Stimulated activated CD8-positive, alpha-beta memory T cell treated with anti-CD3 and anti-CD28 coated beads, Interleukin-4, amount 100 ng/mL, for 48 hours (primary cell): ENCODE data around the gene UGT2B17.
"Not testable (repeated sequence)": the region's sequence is repeated elsewhere in the genome, so short reads cannot be mapped to it uniquely, and the experiment has no call there.

ENCODE experiments used
- DNase-seq: peaks from one replicate; pipeline ENCODE4 v3.0.0-alpha.2; 2020

The UGT2B17 gene

GRCh38 chr4:68576272-68577125 is at the start of gene UGT2B17:
Gene UGT2B17, minus strand, starts transcription at chr4:68576322. Its CDS starts 7,838 bp downstream, at chr4:68568484.
- no peak for DNase-seq

- not testable (repeated sequence) for DNase-seq
Observed at GRCh38 chr4:68622731-68623130, 46.6 kb upstream of the UGT2B17 start.

- no peak for DNase-seq
Observed at GRCh38 chr4:68617003-68617698, 41.0 kb upstream of the UGT2B17 start.

- no peak for DNase-seq
Observed at GRCh38 chr4:68615699-68616422, 39.7 kb upstream of the UGT2B17 start.

GRCh38 chr4:68613752-68614151 is 37.6 kb upstream of the UGT2B17 start:
- DNase-seq = no peak

- no peak for DNase-seq
Observed at GRCh38 chr4:68606240-68606639, 30.1 kb upstream of the UGT2B17 start.

GRCh38 chr4:68599150-68599549 is 23.0 kb upstream of the UGT2B17 start:
- no peak for DNase-seq

- DNase-seq = no peak
Observed at GRCh38 chr4:68597482-68597881, 21.4 kb upstream of the UGT2B17 start.

- DNase-seq = no peak
Observed at GRCh38 chr4:68594678-68595077, 18.6 kb upstream of the UGT2B17 start.

- DNase-seq = no peak
Observed at GRCh38 chr4:68593112-68593511, 17.0 kb upstream of the UGT2B17 start.

GRCh38 chr4:68592673-68593072 is 16.6 kb upstream of the UGT2B17 start:
- DNase-seq = no peak

- no peak for DNase-seq
Observed at GRCh38 chr4:68591204-68591603, 15.1 kb upstream of the UGT2B17 start.

- no peak for DNase-seq
Observed at GRCh38 chr4:68589790-68590189, 13.7 kb upstream of the UGT2B17 start.

- no peak for DNase-seq
Observed at GRCh38 chr4:68582339-68582717, 6.2 kb upstream of the UGT2B17 start.

- DNase-seq = no peak
Observed at GRCh38 chr4:68581383-68582338, 5.5 kb upstream of the UGT2B17 start.

- DNase-seq = no peak
Observed at GRCh38 chr4:68577590-68577989, 1.5 kb upstream of the UGT2B17 start.

GRCh38 chr4:68575636-68576035 is 486 bp downstream of the UGT2B17 start:
- not testable (repeated sequence) for DNase-seq

GRCh38 chr4:68575081-68575480 is 1.0 kb downstream of the UGT2B17 start:
- no peak for DNase-seq

- DNase-seq = no peak
Observed at GRCh38 chr4:68572653-68573170, 3.4 kb downstream of the UGT2B17 start.

GRCh38 chr4:68570122-68570507 is 6.0 kb downstream of the UGT2B17 start:
- DNase-seq = no peak

- no peak for DNase-seq
Observed at GRCh38 chr4:68569466-68570121, 6.5 kb downstream of the UGT2B17 start.

GRCh38 chr4:68569036-68569435 is 7.1 kb downstream of the UGT2B17 start:
- DNase-seq = not testable (repeated sequence)
